ENCODE results near the gene EFCAB6.

DNA sequence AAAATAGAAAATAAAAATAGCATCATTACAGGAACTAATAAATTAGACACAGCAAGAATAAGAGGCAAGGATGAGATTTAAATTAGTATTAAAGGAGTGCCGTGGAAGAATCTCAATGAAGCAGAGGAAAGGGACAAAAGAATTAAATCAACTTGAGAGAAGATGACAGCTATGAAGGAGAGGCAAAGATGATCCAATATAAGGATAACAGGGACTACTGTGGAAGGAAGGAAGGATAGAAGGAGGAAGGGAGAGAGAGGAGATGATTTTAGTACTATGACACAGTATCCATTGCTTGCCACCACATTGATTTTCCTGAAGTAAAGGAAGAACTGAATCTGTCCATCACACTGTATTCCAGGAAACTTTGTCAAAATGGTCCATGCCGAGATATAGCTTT is 98.0 kb downstream of the EFCAB6 start:
- TF ChIP-seq, protein P1, sequence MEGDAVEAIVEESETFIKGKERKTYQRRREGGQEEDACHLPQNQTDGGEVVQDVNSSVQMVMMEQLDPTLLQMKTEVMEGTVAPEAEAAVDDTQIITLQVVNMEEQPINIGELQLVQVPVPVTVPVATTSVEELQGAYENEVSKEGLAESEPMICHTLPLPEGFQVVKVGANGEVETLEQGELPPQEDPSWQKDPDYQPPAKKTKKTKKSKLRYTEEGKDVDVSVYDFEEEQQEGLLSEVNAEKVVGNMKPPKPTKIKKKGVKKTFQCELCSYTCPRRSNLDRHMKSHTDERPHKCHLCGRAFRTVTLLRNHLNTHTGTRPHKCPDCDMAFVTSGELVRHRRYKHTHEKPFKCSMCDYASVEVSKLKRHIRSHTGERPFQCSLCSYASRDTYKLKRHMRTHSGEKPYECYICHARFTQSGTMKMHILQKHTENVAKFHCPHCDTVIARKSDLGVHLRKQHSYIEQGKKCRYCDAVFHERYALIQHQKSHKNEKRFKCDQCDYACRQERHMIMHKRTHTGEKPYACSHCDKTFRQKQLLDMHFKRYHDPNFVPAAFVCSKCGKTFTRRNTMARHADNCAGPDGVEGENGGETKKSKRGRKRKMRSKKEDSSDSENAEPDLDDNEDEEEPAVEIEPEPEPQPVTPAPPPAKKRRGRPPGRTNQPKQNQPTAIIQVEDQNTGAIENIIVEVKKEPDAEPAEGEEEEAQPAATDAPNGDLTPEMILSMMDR (IDR thresholded peaks at IDR 0.05) = no peak
- no peak for TF ChIP-seq POLR2A (IDR thresholded peaks at IDR 0.05)

All from transverse colon (tissue), 3 donors.